Osteocyte (in vitro differentiated cells): ENCODE results near the gene CDH24. TPM values are rescaled to one million over a fixed set of nuclear protein-coding genes. Genes with fewer than 3 reads are reported as not detected.

Experiments used
- DNase-seq: peaks from one replicate; pipeline ENCODE4 v3.0.0; 2021; ENCODE audit warnings: mixed read lengths; ENCODE audit not compliant: unreplicated experiment; ENCODE audit errors: extremely low spot score
- H3K27ac Mint-ChIP-seq: one replicate; pipeline ENCODE4 v1.8.0; 2021; ENCODE audit warnings: mild to moderate bottlenecking, mixed read lengths; ENCODE audit not compliant: unreplicated experiment
- H3K27me3 Mint-ChIP-seq: one replicate; pipeline ENCODE4 v1.8.0; 2021; ENCODE audit warnings: mixed read lengths; ENCODE audit not compliant: unreplicated experiment
- H3K36me3 Mint-ChIP-seq: one replicate; pipeline ENCODE4 v1.8.0; 2021; ENCODE audit warnings: mixed read lengths; ENCODE audit not compliant: unreplicated experiment
- H3K4me1 Mint-ChIP-seq: one replicate; pipeline ENCODE4 v1.8.0; 2021; ENCODE audit warnings: mixed read lengths; ENCODE audit not compliant: unreplicated experiment
- H3K4me3 Mint-ChIP-seq: one replicate; pipeline ENCODE4 v1.8.0; 2021; ENCODE audit warnings: mild to moderate bottlenecking, moderate library complexity, mixed read lengths; ENCODE audit not compliant: unreplicated experiment
- H3K9me3 Mint-ChIP-seq: one replicate; pipeline ENCODE4 v1.8.0; 2021; ENCODE audit warnings: mixed read lengths; ENCODE audit not compliant: unreplicated experiment
- total RNA-seq: library from RNA; stranded (reverse); gene quantifications from 2 replicates; pipeline ENCODE4 v1.2.1, GENCODE V29; 2021
- TF ChIP-seq, protein P1 (sequence below): fragments of 200-600 bp; sonication (generic); IDR thresholded peaks from 2 replicates; pipeline ENCODE4 v1.5.0; 2021; ENCODE audit warnings: antibody characterized with exemption, mild to moderate bottlenecking, moderate library complexity

CDH24 gene
- total RNA-seq, 1 donor from 2014 or later = 13.3 TPM

DNA sequence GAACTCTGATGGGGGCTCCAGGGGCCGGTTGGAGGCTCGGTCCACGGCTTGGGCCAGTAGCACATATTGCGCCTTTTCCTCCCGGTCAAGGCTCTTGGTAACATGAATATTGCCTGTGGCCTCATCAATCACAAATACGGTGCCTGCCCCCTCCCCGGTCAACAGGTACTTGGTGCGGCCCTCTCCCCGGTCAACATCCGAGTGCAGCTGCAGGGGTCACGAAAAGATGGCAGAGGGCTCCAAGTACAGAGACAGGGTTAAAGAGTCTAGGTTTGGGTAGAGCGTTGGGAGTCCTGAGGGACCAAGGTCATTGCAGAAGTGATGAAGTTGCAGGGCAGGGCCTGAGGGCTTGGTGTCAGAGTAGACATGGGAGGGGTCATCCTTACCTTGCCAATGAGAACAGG lies 2.2 kb downstream of the CDH24 start:
- Mint-ChIP-seq H3K27ac (no peak overlapping the region), H3K4me3 (no peak overlapping the region), H3K36me3 (peaks cover 9% of the 10 kb centered on the region), H3K4me1 (peaks cover 23% of the 10 kb centered on the region), H3K9me3 (no peaks in the 10 kb centered on the region), H3K27me3 (no peaks in the 10 kb centered on the region)
- TF ChIP-seq, protein P1, sequence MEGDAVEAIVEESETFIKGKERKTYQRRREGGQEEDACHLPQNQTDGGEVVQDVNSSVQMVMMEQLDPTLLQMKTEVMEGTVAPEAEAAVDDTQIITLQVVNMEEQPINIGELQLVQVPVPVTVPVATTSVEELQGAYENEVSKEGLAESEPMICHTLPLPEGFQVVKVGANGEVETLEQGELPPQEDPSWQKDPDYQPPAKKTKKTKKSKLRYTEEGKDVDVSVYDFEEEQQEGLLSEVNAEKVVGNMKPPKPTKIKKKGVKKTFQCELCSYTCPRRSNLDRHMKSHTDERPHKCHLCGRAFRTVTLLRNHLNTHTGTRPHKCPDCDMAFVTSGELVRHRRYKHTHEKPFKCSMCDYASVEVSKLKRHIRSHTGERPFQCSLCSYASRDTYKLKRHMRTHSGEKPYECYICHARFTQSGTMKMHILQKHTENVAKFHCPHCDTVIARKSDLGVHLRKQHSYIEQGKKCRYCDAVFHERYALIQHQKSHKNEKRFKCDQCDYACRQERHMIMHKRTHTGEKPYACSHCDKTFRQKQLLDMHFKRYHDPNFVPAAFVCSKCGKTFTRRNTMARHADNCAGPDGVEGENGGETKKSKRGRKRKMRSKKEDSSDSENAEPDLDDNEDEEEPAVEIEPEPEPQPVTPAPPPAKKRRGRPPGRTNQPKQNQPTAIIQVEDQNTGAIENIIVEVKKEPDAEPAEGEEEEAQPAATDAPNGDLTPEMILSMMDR = no peak
- DNase-seq = no peak

DNA sequence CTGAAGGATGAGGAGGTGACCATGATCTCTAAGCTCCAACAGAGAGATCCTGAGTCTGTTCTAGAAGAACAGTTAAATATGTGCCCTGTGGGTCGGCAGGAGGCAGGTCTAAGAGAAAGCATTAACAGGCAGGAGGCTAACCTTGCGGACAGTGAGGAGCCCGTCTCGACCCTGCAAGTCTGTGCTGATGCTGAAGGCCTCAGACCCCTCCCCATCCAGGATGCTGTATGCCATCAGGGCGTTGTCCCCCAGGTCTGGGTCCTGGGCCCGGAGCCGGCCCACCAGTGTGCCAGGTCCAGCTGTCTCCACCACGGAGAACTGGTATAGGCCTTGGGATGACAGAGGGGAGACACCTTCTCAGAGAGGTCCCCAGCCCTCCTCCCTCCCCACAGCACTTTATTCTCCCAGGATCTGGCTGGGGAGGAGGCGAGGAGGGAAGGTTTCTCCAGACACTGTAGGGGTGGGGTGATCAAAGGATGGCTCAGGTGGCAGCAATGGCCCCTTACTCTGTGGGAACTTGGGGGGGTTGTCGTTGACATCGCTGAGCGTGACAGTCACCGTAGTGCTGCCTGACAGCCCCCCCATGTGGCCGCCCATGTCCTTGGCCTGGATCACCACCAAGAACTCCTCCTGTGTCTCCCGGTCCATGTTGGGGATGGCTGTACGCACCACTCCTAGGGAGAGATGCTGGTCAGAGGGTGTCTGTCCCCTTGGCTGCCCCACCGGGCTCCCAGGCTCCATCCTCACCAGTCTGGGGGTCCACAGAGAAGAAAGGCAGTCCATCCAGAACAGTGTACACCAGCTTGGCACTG lies 3.1 kb downstream of the CDH24 start:
- TF ChIP-seq, protein P1 = peak; percentile 33
- H3K27ac Mint-ChIP-seq = no peak overlapping the region
- H3K4me1 Mint-ChIP-seq = peaks cover 22% of the 10 kb centered on the region
- no peaks in the 10 kb centered on the region for H3K27me3 Mint-ChIP-seq
- H3K36me3 Mint-ChIP-seq = peaks cover 3% of the 10 kb centered on the region
- no peak for DNase-seq
- H3K9me3 Mint-ChIP-seq = no peaks in the 10 kb centered on the region
- no peak overlapping the region for H3K4me3 Mint-ChIP-seq

DNA sequence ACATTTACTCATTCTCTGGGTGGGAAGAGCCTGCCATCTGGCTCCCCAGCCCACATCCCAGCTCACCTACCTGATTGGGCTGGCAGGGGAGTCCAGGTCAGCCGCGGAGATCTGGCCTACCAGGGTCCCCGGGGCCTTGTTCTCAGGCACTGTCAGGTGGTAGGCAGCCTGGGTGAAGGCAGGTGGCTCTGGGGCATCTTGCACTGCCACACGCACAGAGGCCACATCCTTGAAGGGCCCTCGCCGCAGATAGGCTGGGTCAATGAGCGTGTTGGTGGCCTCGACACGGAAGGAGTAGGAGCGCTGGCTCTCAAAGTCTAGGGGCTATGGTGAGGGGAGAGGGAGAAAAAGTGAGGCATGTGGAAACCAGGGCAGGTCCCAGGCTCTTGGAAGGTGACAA lies 3.9 kb downstream of the CDH24 start:
- H3K4me1 Mint-ChIP-seq = peaks cover 20% of the 10 kb centered on the region
- TF ChIP-seq, protein P1 = no peak
- no peaks in the 10 kb centered on the region for H3K27me3 Mint-ChIP-seq
- no peak overlapping the region for H3K4me3 Mint-ChIP-seq
- H3K36me3 Mint-ChIP-seq = peaks cover 2% of the 10 kb centered on the region
- no peak for DNase-seq
- no peaks in the 10 kb centered on the region for H3K9me3 Mint-ChIP-seq
- H3K27ac Mint-ChIP-seq = no peak overlapping the region

DNA sequence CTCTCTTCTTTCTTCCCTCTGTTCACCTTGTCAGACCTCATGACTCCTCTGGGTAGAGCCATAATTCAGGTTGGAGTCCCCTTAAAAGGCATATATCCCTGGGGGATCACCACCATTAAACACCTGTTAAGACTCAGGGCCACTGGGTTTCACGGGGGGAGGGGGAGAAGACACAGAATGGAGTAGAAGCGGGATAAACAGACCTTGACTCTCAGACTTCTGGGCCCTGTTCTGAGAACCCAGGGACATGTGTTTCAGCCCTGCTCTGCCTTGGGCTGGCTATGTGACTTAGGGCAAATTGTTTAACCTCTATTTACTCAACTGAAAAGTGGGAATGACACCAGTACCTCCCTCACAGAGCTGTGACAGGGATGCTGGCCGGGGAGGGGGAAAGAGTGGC lies 4.6 kb downstream of the CDH24 start:
- Mint-ChIP-seq H3K27me3 (no peaks in the 10 kb centered on the region), H3K9me3 (no peaks in the 10 kb centered on the region), H3K4me3 (no peak overlapping the region), H3K4me1 (peaks cover 16% of the 10 kb centered on the region), H3K36me3 (peaks cover 2% of the 10 kb centered on the region), H3K27ac (no peak overlapping the region)
- no peak for DNase-seq
- TF ChIP-seq, protein P1 = no peak

DNA sequence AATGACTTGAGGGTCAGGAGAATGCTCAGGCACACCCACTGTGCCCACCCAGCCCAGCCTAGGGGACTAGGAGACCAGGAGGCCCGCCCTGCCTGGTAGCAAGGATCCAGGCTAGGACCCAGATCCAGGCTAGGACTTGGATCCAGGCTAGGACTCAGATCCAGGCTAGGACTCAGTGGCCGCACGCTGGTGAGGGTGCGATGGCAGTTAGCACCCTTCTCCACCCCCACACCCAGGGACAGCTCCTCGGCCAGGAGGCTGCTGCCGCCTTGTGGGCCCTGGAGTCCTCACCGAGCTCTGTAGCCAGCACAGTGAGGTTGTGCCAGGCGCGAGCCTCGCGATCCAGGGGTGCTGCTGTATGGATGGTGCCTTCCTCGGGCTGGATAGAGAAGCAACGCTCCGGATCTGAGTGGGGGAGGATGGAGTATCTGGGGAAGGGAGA lies 5.1 kb downstream of the CDH24 start:
- H3K9me3 Mint-ChIP-seq = no peaks in the 10 kb centered on the region
- H3K27me3 Mint-ChIP-seq = no peaks in the 10 kb centered on the region
- H3K27ac Mint-ChIP-seq = no peak overlapping the region
- no peak for DNase-seq
- H3K4me1 Mint-ChIP-seq = peaks cover 21% of the 10 kb centered on the region
- TF ChIP-seq, protein P1 = no peak
- no peak overlapping the region for H3K4me3 Mint-ChIP-seq
- peaks cover 2% of the 10 kb centered on the region for H3K36me3 Mint-ChIP-seq
